HepG2 (cell line): ENCODE measurements around the gene SHISA6. TPM values are rescaled to one million over a fixed set of nuclear protein-coding genes. Genes with fewer than 3 reads are reported as not detected.

Experiments
- ATAC-seq: fragments of 200-7000 bp; cut with Tn5 transposase; 3 replicates; pipeline ENCODE4 v1.9.1; 2020; ENCODE audit warnings: mild to moderate bottlenecking, moderate library complexity
- BruUV-seq: library from RNA; stranded (reverse); fragments of 400-500 nt; replicated peaks from 2 replicates; lab custom pipeline; 2021; lab: Mats Ljungman, UMichigan
- CTCF ChIA-PET: fragments of 300-600 bp; formaldehyde crosslinking; extraction: SDS; loops from one replicate; lab custom pipeline; 2021; ENCODE audit warnings: low total read pairs, inconsistent platforms, low intra/inter-chr PET ratio; lab: Yijun Ruan, JAX
- POLR2A ChIA-PET: fragments of 350-600 bp; sonication (Branson Sonifier 250); formaldehyde crosslinking; loops from one replicate; lab custom pipeline; 2020; ENCODE audit warnings: antibody characterized with exemption, inconsistent platforms; lab: Yijun Ruan, JAX
- DNase-seq: peaks from one replicate; pipeline ENCODE4 v3.0.0-alpha.2; 2015; ENCODE audit warnings: low spot score
- FAIRE-seq: peaks from 3 replicates; lab custom pipeline; 2011; peaks lifted over from hg19 to GRCh38; lab: Jason Lieb, UNC
- H2AFZ ChIP-seq: one replicate; pipeline ENCODE4 v1.6.1; 2011; ENCODE audit warnings: low read length, inconsistent platforms
- H3K27ac ChIP-seq: fragments of 300-600 bp; 3 replicates; pipeline ENCODE4 v1.8.0; 2011; ENCODE audit warnings: mixed run types, mild to moderate bottlenecking, mixed read lengths, low read length, inconsistent platforms; ENCODE audit not compliant: insufficient read depth; ENCODE audit errors: extremely low read length
- H3K27me3 ChIP-seq, 2 experiments: fragments of 200-600 bp in 1 of 2; 2 replicates in 1 of 2; 3 replicates in 1 of 2; pipeline versions ENCODE4 v1.6.0 to v1.8.0; 2011; ENCODE audit warnings: low read length in 2 of 2, mild to moderate bottlenecking in 2 of 2, moderate library complexity in 2 of 2, inconsistent platforms in 1 of 2; ENCODE audit not compliant: insufficient read depth in 2 of 2, control insufficient read depth in 1 of 2
- H3K36me3 ChIP-seq, 2 experiments: fragments of 200-600 bp in 1 of 2; replicated peaks in 1 of 2; 2 replicates in 1 of 2; 3 replicates in 1 of 2; pipeline versions ENCODE4 v1.5.1 to v1.8.0; 2011; ENCODE audit warnings: low read length in 2 of 2, inconsistent platforms in 1 of 2; ENCODE audit not compliant: insufficient read depth in 2 of 2, control insufficient read depth in 1 of 2
- H3K4me1 ChIP-seq: 2 replicates; pipeline ENCODE4 v1.5.1; 2012; ENCODE audit warnings: low read length, inconsistent platforms; ENCODE audit not compliant: insufficient read depth
- H3K4me2 ChIP-seq: 2 replicates; pipeline ENCODE4 v1.6.0; 2011; ENCODE audit warnings: low read depth, low read length, inconsistent platforms
- H3K4me3 ChIP-seq, 3 experiments: fragments of 200-600 bp in 1 of 3; sonication (generic), shearing (Covaris generic) in 1 of 3; replicated peaks in 1 of 3; 2 replicates each; pipeline ENCODE4 v1.5.1; 2011 to 2016; ENCODE audit warnings: low read length in 3 of 3, inconsistent platforms in 2 of 3, low read depth in 2 of 3, mild to moderate bottlenecking in 2 of 3, control low read depth in 1 of 3, mixed read lengths in 1 of 3; ENCODE audit not compliant: insufficient read depth in 1 of 3
- H3K79me2 ChIP-seq: one replicate; pipeline ENCODE4 v1.6.1; 2011; ENCODE audit warnings: low read length, inconsistent platforms; ENCODE audit not compliant: insufficient read depth
- H3K9ac ChIP-seq: 2 replicates; pipeline ENCODE4 v1.6.0; 2011; ENCODE audit warnings: mild to moderate bottlenecking, low read depth, low read length, inconsistent platforms; ENCODE audit not compliant: insufficient read depth
- H3K9me3 ChIP-seq: 2 replicates; pipeline ENCODE4 v1.5.1; 2012; ENCODE audit warnings: mild to moderate bottlenecking, low read length
- H4K20me1 ChIP-seq: 2 replicates; pipeline ENCODE4 v1.6.0; 2011; ENCODE audit warnings: inconsistent platforms, mild to moderate bottlenecking, low read length, moderate library complexity; ENCODE audit not compliant: insufficient read depth
- CEBPZ ChIP-seq: IDR thresholded peaks from 2 replicates; pipeline ENCODE4 v1.6.1; 2012; ENCODE audit warnings: low read length, improper control_type of control experiment
- DMAP1 ChIP-seq: IDR thresholded peaks from 2 replicates; pipeline ENCODE4 v1.6.1; 2016
- HHEX ChIP-seq: IDR thresholded peaks from 2 replicates; pipeline ENCODE4 v1.6.1; 2016; ENCODE audit warnings: control low read depth
- ISX ChIP-seq: sonication (generic); formaldehyde crosslinking; conservative IDR thresholded peaks from 2 replicates; pipeline ENCODE4 v1.5.0; 2020; ENCODE audit warnings: missing genetic modification reagents
- JARID2 ChIP-seq: sonication (generic); formaldehyde crosslinking; IDR thresholded peaks from 2 replicates; pipeline ENCODE4 v1.8.1; 2023; ENCODE audit warnings: missing genetic modification reagents, inconsistent platforms; ENCODE audit not compliant: insufficient replicate concordance
- KDM1A ChIP-seq: IDR thresholded peaks from 2 replicates; pipeline ENCODE4 v1.6.1; 2016; ENCODE audit warnings: missing compliant biosample characterization
- NFE2L1 ChIP-seq: sonication (generic); formaldehyde crosslinking; IDR thresholded peaks from 2 replicates; pipeline ENCODE4 v1.4.0; 2020; ENCODE audit warnings: missing genetic modification reagents, mild to moderate bottlenecking, borderline replicate concordance
- PCBP2 ChIP-seq: fragments of 200-400 bp; formaldehyde crosslinking; optimal IDR thresholded peaks from 2 replicates; pipeline ENCODE3; 2018; ENCODE audit warnings: low read length, low read depth; ENCODE audit not compliant: poor library complexity, severe bottlenecking
- SKI ChIP-seq: fragments of 450-650 bp; IDR thresholded peaks from one replicate; pipeline ENCODE4 v1.6.1; 2018; ENCODE audit warnings: mild to moderate bottlenecking; ENCODE audit not compliant: partially characterized antibody
- TCF12 ChIP-seq, 2 experiments: fragments of 450-650 bp in 1 of 2; sonication (generic) in 1 of 2; formaldehyde crosslinking in 1 of 2; IDR thresholded peaks; 2 replicates each; pipeline versions ENCODE4 v1.6.1 to v1.8.0; 2017 to 2022; ENCODE audit warnings: antibody characterized with exemption in 1 of 2, mild to moderate bottlenecking in 1 of 2, missing genetic modification reagents in 1 of 2, moderate library complexity in 1 of 2
- THAP8 ChIP-seq: sonication (generic); formaldehyde crosslinking; IDR thresholded peaks from 2 replicates; pipeline ENCODE4 v1.5.1; 2020; ENCODE audit warnings: missing genetic modification reagents, mild to moderate bottlenecking, borderline replicate concordance
- ZBTB20 ChIP-seq: sonication (generic); formaldehyde crosslinking; IDR thresholded peaks from 2 replicates; pipeline ENCODE4 v1.8.1; 2023; ENCODE audit warnings: missing genetic modification reagents, low read depth, mild to moderate bottlenecking, borderline replicate concordance
- ZBTB38 ChIP-seq: sonication (generic); formaldehyde crosslinking; IDR thresholded peaks from 2 replicates; pipeline ENCODE4 v1.5.1; 2020; ENCODE audit warnings: mild to moderate bottlenecking, missing genetic modification reagents
- ZEB1 ChIP-seq: IDR thresholded peaks from 2 replicates; pipeline ENCODE4 v1.6.1; 2012; ENCODE audit warnings: mild to moderate bottlenecking, low read depth, inconsistent platforms; ENCODE audit not compliant: insufficient replicate concordance
- ZNF253 ChIP-seq: sonication (generic); formaldehyde crosslinking; IDR thresholded peaks from 2 replicates; pipeline ENCODE4 v1.8.0; 2022; ENCODE audit warnings: mild to moderate bottlenecking, missing genetic modification reagents, borderline replicate concordance
- ZNF33B ChIP-seq: sonication (generic); formaldehyde crosslinking; IDR thresholded peaks from 2 replicates; pipeline ENCODE4 v1.5.1; 2020; ENCODE audit warnings: mild to moderate bottlenecking, missing genetic modification reagents
- ZNF382 ChIP-seq: sonication (generic); formaldehyde crosslinking; IDR thresholded peaks from 2 replicates; pipeline ENCODE4 v1.5.0; 2020; ENCODE audit warnings: missing genetic modification reagents, mild to moderate bottlenecking, borderline replicate concordance
- ZNF616 ChIP-seq: sonication (generic); formaldehyde crosslinking; IDR thresholded peaks from 2 replicates; pipeline ENCODE4 v1.5.0; 2020; ENCODE audit warnings: low read depth, mild to moderate bottlenecking, missing genetic modification reagents
- ZNF703 ChIP-seq: sonication (generic); formaldehyde crosslinking; IDR thresholded peaks from 2 replicates; pipeline ENCODE4 v1.5.1; 2020; ENCODE audit warnings: missing genetic modification reagents, mild to moderate bottlenecking, moderate library complexity, borderline replicate concordance
- ZNF773 ChIP-seq: sonication (generic); formaldehyde crosslinking; IDR thresholded peaks from 2 replicates; pipeline ENCODE4 v1.4.0; 2020; ENCODE audit warnings: missing genetic modification reagents, borderline replicate concordance
- WGBS: methylation state at CpG from one replicate; pipeline ENCODE4 v1.1.6; 2017; ENCODE audit warnings: low lambda C conversion rate; 5-methylcytosine and 5-hydroxymethylcytosine counted together
- in situ Hi-C: cut with HindIII; loops from 2 replicates; pipeline ENCODE4 v1.10.0; 2017; ENCODE audit warnings: low pct_unique_long_range_greater_than_20kb; ENCODE audit not compliant: extremely low pct_ligation_motif_present
- intact Hi-C: fragments of 100-400 bp; cut with micrococcal nuclease; formaldehyde crosslinking; loops from one replicate; pipeline ENCODE4 v1.10.0; 2022; ENCODE audit not compliant: unreplicated experiment
- polyA plus RNA-seq, 8 experiments: library from polyadenylated mRNA; depleted of rRNA in 3 of 8; stranded (reverse) in 7 of 8; unstranded in 1 of 8; fragments of >200 nt; fragmentation: Illumina TruSeq in 4 of 8; extraction: Trizol in 4 of 8; gene quantifications; 2 replicates each; pipeline versions ENCODE4 v1.2.1 to v1.2.3, GENCODE V29; 2011 to 2016; ENCODE audit warnings: low read depth in 4 of 8, missing spikeins in 1 of 8, mixed read lengths in 1 of 8; ENCODE audit not compliant: insufficient read depth in 1 of 8
- total RNA-seq, 5 experiments: library from RNA; depleted of rRNA; stranded (reverse); fragments of >200 nt; fragmentation: Illumina TruSeq; extraction: Trizol; gene quantifications; 2 replicates each; pipeline ENCODE4 v1.2.3, GENCODE V29; 2016; ENCODE audit warnings: low read depth in 1 of 5

The SHISA6 gene
- total and polyA plus RNA-seq, 2 of the 13 experiments (the other 11 are each of a cell fraction or from before 2014, with no cell fraction given): not detected

- no peak overlapping the region for H3K4me2 ChIP-seq
- no peaks in the 10 kb centered on the region for H3K9me3 ChIP-seq
- BruUV-seq: no TSS peak
- H2AFZ ChIP-seq: no peak overlapping the region
- H3K27ac ChIP-seq: no peak overlapping the region
- TF ChIP-seq KDM1A (CRISPR knock-in tag) (no peak), ZNF382 (CRISPR knock-in tag) (no peak), PCBP2 (no peak), ZNF616 (CRISPR knock-in tag) (no peak), ZBTB38 (CRISPR knock-in tag) (no peak), JARID2 (no peak), THAP8 (CRISPR knock-in tag) (no peak), ZNF253 (no peak), HHEX (no peak), ZNF703 (CRISPR knock-in tag) (no peak), ZEB1 (no peak), ZNF773 (no peak), TCF12 (IDR thresholded peaks at IDR 0.05) (no peak), TCF12 (CRISPR knock-in tag; IDR thresholded peaks at IDR 0.05) (no peak), ISX (CRISPR knock-in tag) (no peak), CEBPZ (no peak), DMAP1 (CRISPR knock-in tag) (no peak), NFE2L1 (CRISPR knock-in tag) (no peak), ZNF33B (CRISPR knock-in tag) (no peak), SKI (no peak), ZBTB20 (CRISPR knock-in tag) (no peak)
- TF ChIP-seq, all 625 proteins: peak for 0
- Histone ChIP-seq H3K79me2 (no peaks in the 10 kb centered on the region), H3K4me3 (no peak overlapping the region), H3K4me1 (no peaks in the 10 kb centered on the region), H3K36me3 (no peaks in the 10 kb centered on the region), H3K9ac (no peak overlapping the region), H3K27me3 (no peaks in the 10 kb centered on the region; a peak in 1 of 5 replicates), H4K20me1 (no peaks in the 10 kb centered on the region)
- DNase-seq (no peak), ATAC-seq (no peak), FAIRE-seq (no peak)
- in situ Hi-C loops: no loop called here
- WGBS: 0% methylated on average over 3 of the region's 3 CpGs
- POLR2A ChIA-PET: no interaction called here
- intact Hi-C loops: no loop called here
- CTCF ChIA-PET: no interaction called here
Measured at GRCh38 chr17:11309033-11309432, 68.0 kb downstream of the SHISA6 start.
